D721Med (cell line): ENCODE data around the gene TUG1.

Experiments
- DNase-seq: peaks from one replicate; pipeline ENCODE4 v3.0.0; 2011; ENCODE audit warnings: low spot score; ENCODE audit not compliant: insufficient read length
- FAIRE-seq: peaks from 2 replicates; lab custom pipeline; 2011; peaks lifted over from hg19 to GRCh38; lab: Jason Lieb, UNC
- CTCF ChIP-seq: IDR thresholded peaks from 2 replicates; pipeline ENCODE4 v1.5.1; 2012; ENCODE audit warnings: mild to moderate bottlenecking, control low read depth; ENCODE audit not compliant: insufficient read depth; ENCODE audit errors: missing control alignments

Gene TUG1

DNA sequence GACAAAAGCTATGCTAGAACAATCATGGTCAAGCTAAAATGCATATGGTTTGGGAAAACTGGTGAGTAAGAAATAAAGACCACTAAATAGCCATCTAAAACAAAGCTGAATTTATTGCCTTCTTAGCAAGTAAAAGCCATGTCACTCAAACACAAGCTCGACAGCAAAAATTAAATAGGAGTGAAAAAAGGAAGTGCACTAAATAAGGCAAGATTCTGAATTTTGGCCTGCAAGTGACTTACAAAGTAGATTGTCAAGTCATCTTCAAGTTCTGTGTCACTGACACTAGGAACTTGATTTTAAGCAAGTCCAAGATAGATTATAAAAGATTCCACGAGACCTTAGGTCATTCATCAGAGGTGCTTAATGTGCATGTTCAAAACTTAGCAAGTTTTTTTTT is 27.4 kb downstream of the TUG1 start:
- DNase-seq (no peak), FAIRE-seq (no peak)
- no peak for TF ChIP-seq CTCF

- DNase-seq: no peak
- no peak for FAIRE-seq
- TF ChIP-seq CTCF: no peak
These were observed 29.3 kb downstream of the TUG1 start for GRCh38 chr22:30998329-30998728.

GRCh38 chr22:31001124-31001770 is 32.2 kb downstream of the TUG1 start:
- TF ChIP-seq CTCF: no peak
- FAIRE-seq (no peak), DNase-seq (no peak)

DNA sequence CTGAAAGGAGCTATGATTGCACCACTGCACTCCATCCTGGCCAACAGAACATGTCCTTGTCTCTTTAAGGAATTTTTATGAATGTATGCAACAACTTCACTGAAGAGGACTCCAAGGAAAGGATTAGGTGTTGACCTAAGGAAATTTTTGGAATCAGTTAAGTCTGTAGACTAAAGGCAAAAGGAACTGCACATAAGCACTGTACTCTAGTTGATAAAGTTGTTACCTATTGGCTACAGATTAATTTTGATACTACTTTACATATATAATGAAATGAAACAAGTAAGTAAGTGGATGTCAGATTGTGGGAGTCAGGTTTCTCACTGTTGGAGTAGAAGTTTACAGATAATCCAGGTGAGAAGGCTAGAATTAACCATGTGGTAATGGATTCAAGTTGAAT is 36.5 kb downstream of the TUG1 start:
- no peak for TF ChIP-seq CTCF
- no peak for FAIRE-seq
- DNase-seq: no peak

DNA sequence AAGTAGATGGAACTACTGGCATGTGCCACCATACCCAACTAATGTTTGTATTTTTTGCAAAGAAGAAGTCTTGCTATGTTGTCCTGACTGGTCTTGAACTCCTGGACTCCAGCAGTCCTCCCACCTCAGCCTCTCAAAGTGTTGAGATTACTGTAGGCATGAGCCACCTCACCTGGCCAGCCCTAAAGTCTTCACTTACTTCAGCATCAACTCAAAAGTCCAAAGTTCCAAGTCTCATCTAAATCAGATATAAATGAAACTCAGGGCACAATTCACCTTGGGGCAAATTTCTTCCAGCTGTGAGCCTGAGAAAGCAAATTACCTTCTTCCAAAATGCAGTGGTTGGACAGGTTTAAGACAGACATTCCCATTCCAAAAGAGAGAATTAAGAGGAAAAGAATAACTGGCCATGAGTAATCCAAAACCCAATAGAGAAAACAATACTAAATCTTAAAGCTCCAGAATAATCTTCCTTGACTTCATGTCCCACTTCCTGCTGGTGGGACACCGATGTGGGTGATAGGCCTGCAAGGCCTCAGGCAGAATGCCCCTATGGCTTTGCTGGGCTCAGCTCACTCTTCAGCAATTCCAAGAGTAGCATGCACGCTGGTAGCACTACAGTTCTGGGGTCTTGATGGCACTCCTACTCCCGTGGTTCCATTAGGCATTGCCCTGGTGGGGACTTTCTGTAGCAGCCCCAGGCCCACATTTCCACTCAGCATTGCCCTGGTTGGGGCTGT is 50.3 kb downstream of the TUG1 start:
- no peak for TF ChIP-seq CTCF
- no peak for FAIRE-seq
- DNase-seq: no peak

DNA sequence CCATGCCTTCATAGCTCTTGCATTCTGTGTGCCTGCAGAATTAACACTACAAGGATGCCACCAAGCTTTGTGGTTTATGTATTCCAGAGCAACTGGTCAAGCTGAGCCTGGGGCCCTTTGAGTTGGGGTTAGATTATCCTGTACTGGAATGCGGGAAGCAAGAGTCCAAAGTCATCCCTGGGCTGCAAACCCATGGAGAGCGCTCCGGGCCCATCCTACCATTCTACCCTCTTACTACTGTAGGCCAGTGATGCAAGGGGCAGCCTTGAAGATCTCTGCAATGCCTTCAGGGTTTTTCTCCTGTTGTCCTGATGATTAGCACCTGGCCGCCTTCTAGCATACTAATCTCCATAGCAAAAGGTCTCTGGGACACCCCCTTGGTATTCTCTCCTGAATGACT is 51.3 kb downstream of the TUG1 start:
- no peak for FAIRE-seq
- DNase-seq: no peak
- no peak for TF ChIP-seq CTCF

DNA sequence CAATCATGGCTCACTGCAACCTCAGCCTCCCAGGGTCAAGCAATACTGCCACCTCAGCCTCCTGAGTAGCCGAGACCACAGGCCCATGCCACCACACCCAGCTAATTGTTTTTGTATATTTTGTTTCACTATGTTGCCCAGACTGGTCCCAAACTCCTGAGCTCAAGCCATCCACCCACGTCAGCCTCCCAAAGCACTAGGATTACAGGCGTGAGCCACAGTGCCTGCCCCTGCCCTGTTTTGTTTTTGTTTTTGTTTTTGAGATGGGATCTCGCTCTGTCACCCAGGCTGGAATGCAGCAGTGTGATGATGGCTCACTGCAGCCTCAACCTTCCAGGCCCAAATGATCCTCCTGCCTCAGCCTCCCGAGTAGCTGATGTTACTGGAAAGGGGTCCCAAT is 53.5 kb downstream of the TUG1 start:
- FAIRE-seq (no peak), DNase-seq (no peak)
- TF ChIP-seq CTCF: no peak
